SH-SY5Y (cell line): Measurements from ENCODE around the gene SLC38A2.

Source experiments
- GATA2 ChIP-seq: IDR thresholded peaks from 2 replicates; pipeline ENCODE4 v1.6.1; 2011; ENCODE audit warnings: mild to moderate bottlenecking, low read depth, low read length
- GATA3 ChIP-seq: IDR thresholded peaks from 2 replicates; pipeline ENCODE4 v1.6.1; 2011; ENCODE audit warnings: low read depth, mild to moderate bottlenecking, low read length, moderate library complexity

DNA sequence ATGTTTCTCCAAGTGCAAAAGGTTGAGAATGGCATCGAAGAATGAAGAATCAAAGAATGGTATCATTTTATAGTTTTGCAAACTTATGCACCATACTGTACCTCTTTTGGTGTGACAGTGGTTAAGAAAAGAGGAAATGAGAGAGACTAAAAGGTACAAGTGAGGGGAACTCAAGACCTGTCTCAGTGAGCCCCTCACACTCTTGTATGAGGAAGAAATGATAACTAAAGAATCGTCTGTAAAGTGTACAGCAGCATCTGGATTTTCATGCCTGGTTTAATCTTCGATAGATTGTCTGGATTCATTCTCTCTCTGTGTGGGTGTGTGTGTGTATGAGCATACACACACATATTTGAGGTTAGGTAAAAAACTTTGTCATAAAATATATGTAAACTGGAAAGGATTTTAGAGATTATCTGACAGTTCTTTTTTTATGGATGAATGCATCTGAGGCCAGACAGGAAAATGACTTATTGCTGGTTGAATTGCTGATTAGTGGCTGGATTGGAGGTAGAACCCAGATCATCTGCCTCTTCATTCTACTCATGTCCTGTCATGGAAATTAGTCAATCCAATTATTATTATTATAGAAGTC, 16.0 kb upstream of the SLC38A2 start:
- TF ChIP-seq GATA2 (no peak), GATA3 (no peak)
